ENCODE measurements around the gene LMX1B.
"Not testable (repeated sequence)": the region's sequence is repeated elsewhere in the genome, so short reads cannot be mapped to it uniquely, and the experiment has no call there.

LMX1B gene

GRCh38 chr9:126578029-126578428 is 35.7 kb upstream of the LMX1B start:
- no peak overlapping the region for H3K4me3 ChIP-seq (ENCODE audit: low read depth, low read length)
- H3K4me1 ChIP-seq: peaks cover 5% of the 10 kb centered on the region
- no peaks in the 10 kb centered on the region for H3K36me3 ChIP-seq
- no peaks in the 10 kb centered on the region for H3K27me3 ChIP-seq
- TF ChIP-seq, protein P1, sequence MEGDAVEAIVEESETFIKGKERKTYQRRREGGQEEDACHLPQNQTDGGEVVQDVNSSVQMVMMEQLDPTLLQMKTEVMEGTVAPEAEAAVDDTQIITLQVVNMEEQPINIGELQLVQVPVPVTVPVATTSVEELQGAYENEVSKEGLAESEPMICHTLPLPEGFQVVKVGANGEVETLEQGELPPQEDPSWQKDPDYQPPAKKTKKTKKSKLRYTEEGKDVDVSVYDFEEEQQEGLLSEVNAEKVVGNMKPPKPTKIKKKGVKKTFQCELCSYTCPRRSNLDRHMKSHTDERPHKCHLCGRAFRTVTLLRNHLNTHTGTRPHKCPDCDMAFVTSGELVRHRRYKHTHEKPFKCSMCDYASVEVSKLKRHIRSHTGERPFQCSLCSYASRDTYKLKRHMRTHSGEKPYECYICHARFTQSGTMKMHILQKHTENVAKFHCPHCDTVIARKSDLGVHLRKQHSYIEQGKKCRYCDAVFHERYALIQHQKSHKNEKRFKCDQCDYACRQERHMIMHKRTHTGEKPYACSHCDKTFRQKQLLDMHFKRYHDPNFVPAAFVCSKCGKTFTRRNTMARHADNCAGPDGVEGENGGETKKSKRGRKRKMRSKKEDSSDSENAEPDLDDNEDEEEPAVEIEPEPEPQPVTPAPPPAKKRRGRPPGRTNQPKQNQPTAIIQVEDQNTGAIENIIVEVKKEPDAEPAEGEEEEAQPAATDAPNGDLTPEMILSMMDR (IDR thresholded peaks at IDR 0.05; ENCODE audit: low read depth, low read length): no peak
- no peaks in the 10 kb centered on the region for H3K9me3 ChIP-seq
- no peak for DNase-seq

- not testable (repeated sequence) for H3K4me1 ChIP-seq; H3K9me3 ChIP-seq; DNase-seq; H3K4me3 ChIP-seq (ENCODE audit: low read depth, low read length); H3K27me3 ChIP-seq; H3K36me3 ChIP-seq
Measured at GRCh38 chr9:126580319-126580718, 33.4 kb upstream of the LMX1B start.

GRCh38 chr9:126581893-126582292 is 31.8 kb upstream of the LMX1B start:
- peak; percentile 52 for DNase-seq
- Histone ChIP-seq H3K27me3 (no peaks in the 10 kb centered on the region), H3K9me3 (no peaks in the 10 kb centered on the region), H3K4me3 (ENCODE audit: low read depth, low read length) (peak overlapping the region; percentile 33), H3K36me3 (no peaks in the 10 kb centered on the region), H3K4me1 (peaks cover 5% of the 10 kb centered on the region)
- TF ChIP-seq, protein P1 (IDR thresholded peaks at IDR 0.05; ENCODE audit: low read depth, low read length): no peak

DNA sequence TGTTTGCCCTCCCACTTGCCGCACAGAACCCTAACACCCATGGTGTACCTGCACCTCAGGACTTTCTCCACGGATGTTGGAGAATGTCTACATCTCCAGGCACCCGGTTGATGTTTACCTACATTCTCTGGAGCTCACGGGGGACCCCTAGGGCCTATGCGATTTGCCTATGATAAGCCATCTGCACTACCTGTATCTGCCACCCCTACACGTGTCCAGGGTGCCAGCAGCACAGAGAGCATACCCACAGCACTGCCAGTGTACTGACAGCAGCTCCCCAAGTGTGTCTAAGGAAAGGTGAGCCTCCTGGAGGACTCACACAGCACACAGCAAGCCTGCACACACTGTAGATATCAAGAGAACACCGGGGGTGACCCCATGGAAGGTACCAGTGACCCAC is 31.3 kb upstream of the LMX1B start:
- Histone ChIP-seq H3K27me3 (no peaks in the 10 kb centered on the region), H3K4me3 (ENCODE audit: low read depth, low read length) (no peak overlapping the region), H3K9me3 (no peaks in the 10 kb centered on the region), H3K36me3 (no peaks in the 10 kb centered on the region), H3K4me1 (peaks cover 5% of the 10 kb centered on the region)
- TF ChIP-seq, protein P1 (IDR thresholded peaks at IDR 0.05; ENCODE audit: low read depth, low read length): no peak
- no peak for DNase-seq

GRCh38 chr9:126583144-126583760 is 30.5 kb upstream of the LMX1B start:
- no peaks in the 10 kb centered on the region for H3K27me3 ChIP-seq
- H3K9me3 ChIP-seq: no peaks in the 10 kb centered on the region
- no peak for DNase-seq
- TF ChIP-seq, protein P1 (IDR thresholded peaks at IDR 0.05; ENCODE audit: low read depth, low read length): no peak
- no peak overlapping the region for H3K4me3 ChIP-seq (ENCODE audit: low read depth, low read length)
- no peaks in the 10 kb centered on the region for H3K36me3 ChIP-seq
- peaks cover 5% of the 10 kb centered on the region for H3K4me1 ChIP-seq

GRCh38 chr9:126584611-126585010 is 29.1 kb upstream of the LMX1B start:
- no peaks in the 10 kb centered on the region for H3K36me3 ChIP-seq
- no peaks in the 10 kb centered on the region for H3K27me3 ChIP-seq
- no peaks in the 10 kb centered on the region for H3K9me3 ChIP-seq
- TF ChIP-seq, protein P1 (IDR thresholded peaks at IDR 0.05; ENCODE audit: low read depth, low read length): no peak
- no peak for DNase-seq
- no peak overlapping the region for H3K4me3 ChIP-seq (ENCODE audit: low read depth, low read length)
- peaks cover 5% of the 10 kb centered on the region for H3K4me1 ChIP-seq

Measured in BE2C (cell line).